Renal pelvis (tissue), 3 donors: Measurements from ENCODE around the gene BCL7C. TPM values are rescaled to one million over a fixed set of nuclear protein-coding genes. Genes with fewer than 3 reads are reported as not detected.

Experiments
- polyA plus RNA-seq, 3 donors: library from polyadenylated mRNA; unstranded; fragments of 120-200 nt; gene quantifications; one replicate each; pipeline ENCODE4 v1.2.1, GENCODE V29; 2013; ENCODE audit not compliant: insufficient read length in 3 of 3

BCL7C gene
- polyA plus RNA-seq, 3 donors, result 43.7 to 52.6 (median 44.6) TPM

Other genes with a start within 250 kb of the BCL7C start
- gene PRR14, start 243.1 kb downstream of the BCL7C start, polyA plus RNA-seq, result 10 to 100 TPM; 50.6 to 52.4 (median 51.8) TPM
- gene FBRS, start 235.6 kb downstream of the BCL7C start, polyA plus RNA-seq, result 10 to 100 TPM; 69.5 to 85.7 (median 76.5) TPM
- gene SRCAP, start 194.9 kb downstream of the BCL7C start, polyA plus RNA-seq, result 10 to 100 TPM; 38.6 to 55.8 (median 43.9) TPM
- gene PHKG2, start 145.7 kb downstream of the BCL7C start, polyA plus RNA-seq, result 10 to 100 TPM; 28.7 to 44.8 (median 40.7) TPM
- gene CFAP119, start 132.0 kb downstream of the BCL7C start, polyA plus RNA-seq, result 10 to 100 TPM; 11.8 to 14.6 (median 12.8) TPM
- 100 to 1,000 TPM; 120 to 133 (median 120) TPM for gene RNF40, start 131.8 kb downstream of the BCL7C start, polyA plus RNA-seq
- gene ZNF629, start 106.9 kb downstream of the BCL7C start, polyA plus RNA-seq, result 10 to 100 TPM; 26.5 to 32.4 (median 30.3) TPM
- 1 to 10 TPM; 7.5 to 8.4 (median 7.7) TPM for gene CTF1, start 2.5 kb upstream of the BCL7C start, polyA plus RNA-seq
- gene FBXL19, start 29.5 kb upstream of the BCL7C start, polyA plus RNA-seq, result 10 to 100 TPM; 32.2 to 35.4 (median 34.8) TPM
- 10 to 100 TPM; 21.7 to 23.4 (median 23.3) TPM for gene ORAI3, start 55.0 kb upstream of the BCL7C start, polyA plus RNA-seq
- gene SETD1A, start 63.7 kb upstream of the BCL7C start, polyA plus RNA-seq, result 10 to 100 TPM; 18.7 to 22.6 (median 20.2) TPM
- gene HSD3B7, start 91.1 kb upstream of the BCL7C start, polyA plus RNA-seq, result 10 to 100 TPM in 2 of 3 donors, 1 to 10 TPM in 1; 8.1 to 10.9 (median 10.8) TPM
- 1 to 10 TPM; 1.2 to 2.2 (median 1.7) TPM for gene STX1B, start 116.6 kb upstream of the BCL7C start, polyA plus RNA-seq
- 10 to 100 TPM; 38.4 to 47.3 (median 45.4) TPM for gene STX4, start 139.5 kb upstream of the BCL7C start, polyA plus RNA-seq
- gene ZNF668, start 180.2 kb upstream of the BCL7C start, polyA plus RNA-seq, result 1 to 10 TPM; 5.7 to 7.6 (median 6.4) TPM
- 10 to 100 TPM; 13.2 to 19.0 (median 14.5) TPM for gene ZNF646, start 180.3 kb upstream of the BCL7C start, polyA plus RNA-seq
- 1 to 10 TPM; 1.0 to 2.0 (median 1.3) TPM for gene PRSS53, start 194.9 kb upstream of the BCL7C start, polyA plus RNA-seq
- gene VKORC1, start 200.7 kb upstream of the BCL7C start, polyA plus RNA-seq, result 10 to 100 TPM; 64.6 to 86.1 (median 72.4) TPM
- gene BCKDK, start 214.3 kb upstream of the BCL7C start, polyA plus RNA-seq, result 10 to 100 TPM; 40.4 to 47.7 (median 41.6) TPM
- gene KAT8, start 223.6 kb upstream of the BCL7C start, polyA plus RNA-seq, result 10 to 100 TPM; 66.4 to 80.5 (median 75.9) TPM
- 10 to 100 TPM; 74.4 to 91.2 (median 75.3) TPM for gene PRSS8, start 241.7 kb upstream of the BCL7C start, polyA plus RNA-seq